ENCODE results near the gene GPX4. TPM values are rescaled to one million over a fixed set of nuclear protein-coding genes. Genes with fewer than 3 reads are reported as not detected.

The GPX4 gene
- total and polyA plus RNA-seq, 2 experiments from 2014 or later = 759 to 860 TPM

DNA sequence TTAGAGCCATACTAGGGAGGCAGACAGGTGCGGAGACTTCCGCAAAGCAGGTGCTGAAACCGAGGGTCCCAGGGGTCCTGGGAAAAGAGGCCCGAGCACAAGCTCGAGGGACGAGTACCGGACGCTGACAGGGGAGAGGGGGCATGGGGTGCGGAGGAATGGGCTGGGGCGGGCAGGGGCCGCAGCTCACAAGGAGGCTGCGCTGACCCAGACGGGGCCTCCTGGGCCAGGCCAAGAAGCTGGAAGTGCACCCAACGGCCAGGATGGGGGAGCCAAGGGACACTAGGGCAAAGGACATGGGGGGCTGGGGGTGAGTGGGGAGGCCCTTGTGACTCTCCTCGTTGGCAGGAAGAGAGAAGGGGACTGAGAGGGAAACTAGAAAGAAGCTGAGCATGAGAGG, 10.5 kb upstream of the GPX4 start:
- TF ChIP-seq, protein P1, sequence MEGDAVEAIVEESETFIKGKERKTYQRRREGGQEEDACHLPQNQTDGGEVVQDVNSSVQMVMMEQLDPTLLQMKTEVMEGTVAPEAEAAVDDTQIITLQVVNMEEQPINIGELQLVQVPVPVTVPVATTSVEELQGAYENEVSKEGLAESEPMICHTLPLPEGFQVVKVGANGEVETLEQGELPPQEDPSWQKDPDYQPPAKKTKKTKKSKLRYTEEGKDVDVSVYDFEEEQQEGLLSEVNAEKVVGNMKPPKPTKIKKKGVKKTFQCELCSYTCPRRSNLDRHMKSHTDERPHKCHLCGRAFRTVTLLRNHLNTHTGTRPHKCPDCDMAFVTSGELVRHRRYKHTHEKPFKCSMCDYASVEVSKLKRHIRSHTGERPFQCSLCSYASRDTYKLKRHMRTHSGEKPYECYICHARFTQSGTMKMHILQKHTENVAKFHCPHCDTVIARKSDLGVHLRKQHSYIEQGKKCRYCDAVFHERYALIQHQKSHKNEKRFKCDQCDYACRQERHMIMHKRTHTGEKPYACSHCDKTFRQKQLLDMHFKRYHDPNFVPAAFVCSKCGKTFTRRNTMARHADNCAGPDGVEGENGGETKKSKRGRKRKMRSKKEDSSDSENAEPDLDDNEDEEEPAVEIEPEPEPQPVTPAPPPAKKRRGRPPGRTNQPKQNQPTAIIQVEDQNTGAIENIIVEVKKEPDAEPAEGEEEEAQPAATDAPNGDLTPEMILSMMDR (IDR thresholded peaks at IDR 0.05; ENCODE audit: low read depth, low read length) = no peak
- Histone ChIP-seq H3K9me3 (ENCODE audit: low read depth) (no peaks in the 10 kb centered on the region), H3K27me3 (no peaks in the 10 kb centered on the region), H3K4me1 (ENCODE audit: low read depth) (peaks cover 6% of the 10 kb centered on the region), H3K27ac (no peak overlapping the region), H3K4me3 (no peak overlapping the region), H3K36me3 (peaks cover 18% of the 10 kb centered on the region)
- no peak for DNase-seq (ENCODE audit: low read depth in 1 of 2, low spot score in 1 of 2)

DNA sequence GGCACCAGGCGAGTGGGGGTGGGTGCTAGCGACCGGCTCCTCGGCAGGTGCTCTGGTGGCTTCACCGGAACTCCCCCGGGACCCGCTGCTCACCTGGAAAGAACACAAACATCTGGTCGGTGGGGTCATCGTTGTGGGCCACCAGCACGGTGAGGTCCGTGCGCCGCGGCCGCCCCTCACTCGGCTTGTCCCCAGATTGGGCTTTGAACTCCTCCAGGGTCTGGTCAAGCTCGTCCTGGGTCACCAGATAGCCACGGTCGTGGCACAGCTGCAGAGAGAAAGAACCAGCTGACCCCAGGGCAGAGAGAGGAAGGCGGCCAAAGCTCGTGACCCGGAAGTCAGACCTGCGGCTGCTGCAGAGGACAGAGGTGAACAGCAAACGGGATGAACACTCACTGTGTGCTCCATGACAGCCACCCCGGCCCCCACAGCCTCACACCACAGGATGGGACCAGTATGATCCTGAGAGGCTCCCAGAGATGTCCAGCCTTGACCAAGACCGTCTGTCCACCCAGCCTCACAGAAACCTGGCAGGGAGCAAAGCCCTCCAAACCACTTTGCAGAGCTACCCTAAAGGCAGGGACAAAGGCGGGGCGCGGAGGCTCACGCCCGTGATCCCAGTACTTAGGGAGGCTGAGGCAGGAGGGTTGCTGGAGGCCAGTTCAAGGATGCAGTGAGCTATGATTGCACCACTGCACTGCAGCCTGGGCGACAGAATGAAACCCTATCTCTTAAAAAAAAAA, 9.8 kb upstream of the GPX4 start:
- H3K9me3 ChIP-seq (ENCODE audit: low read depth) = no peaks in the 10 kb centered on the region
- TF ChIP-seq, protein P1 (IDR thresholded peaks at IDR 0.05; ENCODE audit: low read depth, low read length) = no peak
- H3K4me1 ChIP-seq (ENCODE audit: low read depth) = peaks cover 6% of the 10 kb centered on the region
- H3K36me3 ChIP-seq = peaks cover 15% of the 10 kb centered on the region
- peak overlapping the region; percentile 73 for H3K4me3 ChIP-seq
- H3K27me3 ChIP-seq = no peaks in the 10 kb centered on the region
- no peak for DNase-seq (ENCODE audit: low read depth in 1 of 2, low spot score in 1 of 2)
- no peak overlapping the region for H3K27ac ChIP-seq

DNA sequence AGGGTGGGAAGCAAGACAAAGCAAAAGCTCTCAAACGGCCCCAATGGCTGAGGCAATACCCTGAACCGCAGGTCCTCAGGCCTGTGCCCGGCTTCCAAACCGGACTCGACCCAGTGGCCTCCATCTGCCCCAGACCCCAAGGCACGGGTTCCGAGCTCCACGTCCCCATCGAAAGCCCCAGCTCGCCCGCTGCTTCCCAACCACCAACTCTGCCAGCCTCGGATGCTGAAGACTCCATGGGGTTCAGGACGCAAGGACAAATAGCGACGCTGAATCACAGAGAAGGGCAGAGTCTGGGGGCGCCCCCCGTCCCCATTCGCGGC, 9.2 kb upstream of the GPX4 start:
- Histone ChIP-seq H3K4me1 (ENCODE audit: low read depth) (peaks cover 6% of the 10 kb centered on the region), H3K36me3 (peaks cover 14% of the 10 kb centered on the region), H3K27ac (peak overlapping the region; percentile 33), H3K4me3 (peak overlapping the region; percentile 73), H3K27me3 (no peaks in the 10 kb centered on the region), H3K9me3 (ENCODE audit: low read depth) (no peaks in the 10 kb centered on the region)
- DNase-seq (ENCODE audit: low read depth in 1 of 2, low spot score in 1 of 2) = no peak
- TF ChIP-seq, protein P1 (IDR thresholded peaks at IDR 0.05; ENCODE audit: low read depth, low read length) = no peak

DNA sequence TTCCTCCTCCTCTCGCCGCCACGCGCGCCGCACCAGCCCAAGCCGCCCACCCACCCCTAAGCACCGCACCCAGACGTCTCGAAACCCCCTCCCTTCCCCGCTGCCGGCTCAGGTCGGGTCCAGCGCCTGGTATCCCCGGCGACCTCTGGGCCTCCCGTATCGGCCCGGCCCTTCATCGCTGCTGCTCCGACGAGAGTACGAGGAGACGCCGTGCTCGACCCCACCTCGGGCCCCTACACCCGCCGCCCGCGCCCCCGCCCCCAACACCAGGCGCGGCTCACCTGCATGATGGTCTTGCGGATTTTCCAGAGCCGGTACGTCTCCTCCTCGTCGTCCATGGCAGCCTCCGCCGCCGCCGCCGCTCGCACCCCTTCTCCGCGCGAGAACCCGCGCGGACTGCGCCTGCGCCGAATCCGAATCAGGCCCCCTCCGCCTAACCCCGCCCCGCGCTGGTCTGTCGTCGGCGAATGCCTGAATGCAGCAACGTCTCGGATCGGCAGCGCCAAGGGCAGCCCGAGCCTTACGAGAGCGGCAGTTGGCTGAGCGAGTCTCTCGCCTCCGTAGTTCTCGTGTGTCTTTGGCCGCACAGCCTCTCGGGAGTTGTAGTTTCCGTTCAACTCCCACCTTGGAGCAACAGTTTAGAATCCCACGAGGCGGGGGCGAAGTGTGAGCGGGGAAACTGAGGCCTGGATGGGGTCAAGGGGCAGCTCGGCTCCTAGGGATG, 8.7 kb upstream of the GPX4 start, which contains the start of gene POLR2E:
TSS of gene POLR2E (minus strand) at position 398 of the 724 bp plus-strand sequence. CDS start at position 338, 60 bp downstream.
- Histone ChIP-seq H3K9me3 (ENCODE audit: low read depth) (no peaks in the 10 kb centered on the region), H3K27me3 (no peaks in the 10 kb centered on the region), H3K4me1 (ENCODE audit: low read depth) (peaks cover 6% of the 10 kb centered on the region), H3K36me3 (peaks cover 14% of the 10 kb centered on the region), H3K4me3 (peak within 1 kb of the TSS; percentile 73), H3K27ac (peak within 1 kb of the TSS; percentile 33)
- peak; percentile 99 for DNase-seq (ENCODE audit: low read depth in 1 of 2, low spot score in 1 of 2)
- TF ChIP-seq, protein P1 (IDR thresholded peaks at IDR 0.05; ENCODE audit: low read depth, low read length) = no peak

DNA sequence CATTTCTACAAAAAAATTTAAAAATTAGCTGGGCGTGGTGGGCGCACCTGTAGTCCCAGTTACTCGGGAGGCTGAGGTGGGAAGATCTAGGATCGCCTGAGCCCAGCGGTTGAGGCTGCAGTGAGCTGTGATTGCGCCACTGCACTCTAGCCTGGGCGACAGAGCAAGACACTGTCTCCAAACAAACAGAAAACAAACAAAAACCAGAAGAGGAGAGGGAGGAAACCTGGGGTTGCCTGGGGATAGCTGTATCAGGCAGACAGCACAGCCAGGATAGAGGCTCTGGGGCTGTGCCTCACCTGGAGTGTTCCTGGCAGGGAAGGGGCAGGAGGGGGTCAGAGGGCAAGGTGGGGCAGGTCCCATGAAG, 6.0 kb upstream of the GPX4 start:
- TF ChIP-seq, protein P1 (IDR thresholded peaks at IDR 0.05; ENCODE audit: low read depth, low read length) = no peak
- Histone ChIP-seq H3K27ac (peak overlapping the region; percentile 30), H3K4me3 (no peak overlapping the region), H3K27me3 (no peaks in the 10 kb centered on the region), H3K4me1 (ENCODE audit: low read depth) (peaks cover 22% of the 10 kb centered on the region), H3K36me3 (no peaks in the 10 kb centered on the region), H3K9me3 (ENCODE audit: low read depth) (no peaks in the 10 kb centered on the region)
- DNase-seq (ENCODE audit: low read depth in 1 of 2, low spot score in 1 of 2) = no peak
